H9 (cell line): ENCODE measurements around the gene ARL6IP6. TPM values are rescaled to one million over a fixed set of nuclear protein-coding genes. Genes with fewer than 3 reads are reported as not detected.

Experiments
- DNase-seq: peaks from one replicate; pipeline ENCODE4 v3.0.0-alpha.2; 2017
- H2AFZ ChIP-seq: one replicate; pipeline ENCODE4 v1.6.1; 2013; ENCODE audit warnings: mild to moderate bottlenecking, low read length, control low read depth, moderate library complexity
- H2AK5ac ChIP-seq: 2 replicates; pipeline ENCODE4 v1.6.1; 2013; ENCODE audit warnings: low read length, control low read depth, mixed read lengths; ENCODE audit not compliant: insufficient read length
- H2BK120ac ChIP-seq: one replicate; pipeline ENCODE4 v1.6.1; 2013; ENCODE audit warnings: low read depth, mild to moderate bottlenecking, low read length, control low read depth, inconsistent platforms; ENCODE audit not compliant: poor library complexity, severe bottlenecking
- H2BK12ac ChIP-seq: 2 replicates; pipeline ENCODE4 v1.6.1; 2013; ENCODE audit warnings: low read length, control low read depth, mixed read lengths, low read depth; ENCODE audit not compliant: insufficient read length
- H2BK15ac ChIP-seq: 2 replicates; pipeline ENCODE4 v1.6.1; 2013; ENCODE audit warnings: low read depth, low read length, control low read depth
- H2BK20ac ChIP-seq: one replicate; pipeline ENCODE4 v1.6.1; 2013; ENCODE audit warnings: low read depth, mild to moderate bottlenecking, low read length, control low read depth, inconsistent platforms; ENCODE audit not compliant: poor library complexity, severe bottlenecking
- H2BK5ac ChIP-seq: 2 replicates; pipeline ENCODE4 v1.6.1; 2013; ENCODE audit warnings: low read length, control low read depth, mixed read lengths; ENCODE audit not compliant: insufficient read length
- H3K14ac ChIP-seq: 2 replicates; pipeline ENCODE4 v1.6.1; 2013; ENCODE audit warnings: low read length, control low read depth; ENCODE audit not compliant: insufficient read depth
- H3K18ac ChIP-seq: 2 replicates; pipeline ENCODE4 v1.6.1; 2013; ENCODE audit warnings: low read depth, mild to moderate bottlenecking, mixed read lengths, low read length, control low read depth; ENCODE audit not compliant: insufficient read length
- H3K23ac ChIP-seq: 2 replicates; pipeline ENCODE4 v1.6.1; 2013; ENCODE audit warnings: low read length, control low read depth, mixed read lengths, low read depth; ENCODE audit not compliant: insufficient read length
- H3K23me2 ChIP-seq: 2 replicates; pipeline ENCODE4 v1.6.1; 2013; ENCODE audit warnings: low read depth, mild to moderate bottlenecking, mixed read lengths, low read length, control low read depth; ENCODE audit not compliant: insufficient read length, poor library complexity, severe bottlenecking
- H3K27ac ChIP-seq: 2 replicates; pipeline ENCODE4 v1.5.1; 2013; ENCODE audit warnings: low read length, control low read depth, mixed read lengths, low read depth; ENCODE audit not compliant: insufficient read length
- H3K27me3 ChIP-seq: 2 replicates; pipeline ENCODE4 v1.6.1; 2013; ENCODE audit warnings: low read length, control low read depth, inconsistent platforms; ENCODE audit not compliant: insufficient read depth
- H3K4ac ChIP-seq: 2 replicates; pipeline ENCODE4 v1.6.1; 2013; ENCODE audit warnings: low read depth, mild to moderate bottlenecking, control low read depth, inconsistent platforms, low read length, moderate library complexity
- H3K4me1 ChIP-seq: 2 replicates; pipeline ENCODE4 v1.6.1; 2013; ENCODE audit warnings: low read length, control low read depth, inconsistent platforms; ENCODE audit not compliant: insufficient read depth
- H3K4me2 ChIP-seq: 2 replicates; pipeline ENCODE4 v1.6.1; 2013; ENCODE audit warnings: low read length, control low read depth, mixed read lengths; ENCODE audit not compliant: insufficient read length, insufficient read depth
- H3K56ac ChIP-seq: 2 replicates; pipeline ENCODE4 v1.6.1; 2013; ENCODE audit warnings: low read depth, mild to moderate bottlenecking, mixed read lengths, low read length, control low read depth; ENCODE audit not compliant: insufficient read length
- H3K79me1 ChIP-seq: 2 replicates; pipeline ENCODE4 v1.6.1; 2013; ENCODE audit warnings: low read depth, mild to moderate bottlenecking, moderate library complexity, low read length, control low read depth, inconsistent platforms; ENCODE audit not compliant: insufficient read depth, poor library complexity, severe bottlenecking
- H3K79me2 ChIP-seq: 2 replicates; pipeline ENCODE4 v1.6.1; 2013; ENCODE audit warnings: low read length, control low read depth, inconsistent platforms; ENCODE audit not compliant: insufficient read depth
- H3K9ac ChIP-seq: 2 replicates; pipeline ENCODE4 v1.6.1; 2013; ENCODE audit warnings: low read length, control low read depth, mixed read lengths; ENCODE audit not compliant: insufficient read length; ENCODE audit errors: extremely low read depth
- H3K9me3 ChIP-seq: one replicate; pipeline ENCODE4 v1.6.1; 2013; ENCODE audit warnings: low read depth, low read length, inconsistent platforms; ENCODE audit not compliant: control insufficient read depth
- H3T11ph ChIP-seq: one replicate; pipeline ENCODE4 v1.6.1; 2013; ENCODE audit warnings: mild to moderate bottlenecking, low read length, control low read depth, inconsistent platforms
- H4K20me1 ChIP-seq: one replicate; pipeline ENCODE4 v1.6.1; 2013; ENCODE audit not compliant: control insufficient read depth, insufficient read length, insufficient read depth
- H4K5ac ChIP-seq: 2 replicates; pipeline ENCODE4 v1.6.1; 2013; ENCODE audit warnings: low read depth, mild to moderate bottlenecking, mixed read lengths, low read length, control low read depth; ENCODE audit not compliant: insufficient read length
- H4K8ac ChIP-seq: replicated peaks from 2 replicates; pipeline ENCODE4 v1.6.1; 2013; ENCODE audit warnings: low read length, control low read depth, mixed read lengths, low read depth; ENCODE audit not compliant: insufficient read length
- H4K91ac ChIP-seq: 2 replicates; pipeline ENCODE4 v1.6.1; 2013; ENCODE audit warnings: low read depth, mild to moderate bottlenecking, moderate library complexity, mixed read lengths, low read length, control low read depth; ENCODE audit not compliant: insufficient read length
- H3K27ac Mint-ChIP-seq, 3 experiments: 2 replicates in 2 of 3; 3 replicates in 1 of 3; pipeline ENCODE4 v1.8.0; 2020 to 2021; ENCODE audit warnings: mixed read lengths in 3 of 3, mild to moderate bottlenecking in 1 of 3, moderate library complexity in 1 of 3
- H3K27me3 Mint-ChIP-seq: 2 replicates; pipeline ENCODE4 v1.8.0; 2021; ENCODE audit warnings: low read depth, mild to moderate bottlenecking, moderate library complexity, mixed read lengths
- H3K36me3 Mint-ChIP-seq, 3 experiments: 2 replicates in 2 of 3; 3 replicates in 1 of 3; pipeline ENCODE4 v1.8.0; 2020 to 2021; ENCODE audit warnings: low read depth in 3 of 3, mixed read lengths in 3 of 3; ENCODE audit not compliant: insufficient read depth in 1 of 3
- H3K4me1 Mint-ChIP-seq, 2 experiments: 2 replicates each; pipeline ENCODE4 v1.8.0; 2020; ENCODE audit warnings: mixed read lengths in 2 of 2
- H3K4me3 Mint-ChIP-seq, 2 experiments: 2 replicates in 1 of 2; 3 replicates in 1 of 2; pipeline ENCODE4 v1.8.0; 2020 to 2021; ENCODE audit warnings: mild to moderate bottlenecking in 2 of 2, mixed read lengths in 2 of 2, moderate library complexity in 1 of 2
- H3K9me3 Mint-ChIP-seq, 2 experiments: 2 replicates in 1 of 2; 3 replicates in 1 of 2; pipeline ENCODE4 v1.8.0; 2020; ENCODE audit warnings: mild to moderate bottlenecking in 2 of 2, mixed read lengths in 2 of 2, moderate library complexity in 1 of 2
- CTCF ChIP-seq: fragments of 200-600 bp; sonication (generic); conservative IDR thresholded peaks from 3 replicates; pipeline ENCODE4 v1.8.0; 2021; ENCODE audit warnings: antibody characterized with exemption, mild to moderate bottlenecking
- WGBS: extraction: QIAGEN DNeasy Blood & Tissue Kit; methylation state at CpG from one replicate; pipeline ENCODE4 v1.1.7; 2013; ENCODE audit warnings: missing lambda C conversion rate, low lambda C conversion rate, mixed read lengths; ENCODE audit not compliant: insufficient read length; ENCODE audit errors: extremely low coverage; 5-methylcytosine and 5-hydroxymethylcytosine counted together
- total RNA-seq: library from RNA; stranded (reverse); gene quantifications from 2 replicates; pipeline ENCODE4 v1.2.1, GENCODE V29; 2021

Gene ARL6IP6
- total RNA-seq, 1 experiment from 2014 or later, result 27.3 TPM

- Histone ChIP-seq H2BK15ac (no peak overlapping the region), H2BK20ac (no peak overlapping the region), H3K4ac (no peak overlapping the region), H2BK5ac (no peak overlapping the region), H3T11ph (no peak overlapping the region), H3K4me1 (no peaks in the 10 kb centered on the region), H4K8ac (no peak overlapping the region), H4K5ac (no peak overlapping the region), H2AFZ (no peak overlapping the region), H3K14ac (no peak overlapping the region), H3K18ac (no peak overlapping the region), H3K27ac (no peak overlapping the region), H3K56ac (no peak overlapping the region), H4K91ac (no peak overlapping the region), H3K23ac (no peak overlapping the region), H2AK5ac (no peak overlapping the region), H3K9ac (no peak overlapping the region), H3K27me3 (no peaks in the 10 kb centered on the region), H2BK12ac (no peak overlapping the region), H3K79me1 (peaks cover 16% of the 10 kb centered on the region), H3K79me2 (peaks cover 53% of the 10 kb centered on the region; the same call in 1 of the 2 replicates), H4K20me1 (no peaks in the 10 kb centered on the region), H3K9me3 (no peaks in the 10 kb centered on the region), H3K23me2 (no peaks in the 10 kb centered on the region), H3K4me2 (no peak overlapping the region), H2BK120ac (no peak overlapping the region)
- Mint-ChIP-seq H3K4me1 (peaks cover 9 to 36% of the 10 kb centered on the region in 2 experiments; a peak in 3 of 4 replicates), H3K27ac (no peak overlapping the region), H3K36me3 (peaks cover 49 to 60% (median 57%) of the 10 kb centered on the region in 3 experiments; a peak in 6 of 7 replicates), H3K9me3 (no peaks in the 10 kb centered on the region), H3K4me3 (no peak overlapping the region), H3K27me3 (no peaks in the 10 kb centered on the region)
- no peak for TF ChIP-seq CTCF
- no CpG with 5 or more reads among the region's 2 CpGs for WGBS
- DNase-seq, result no peak
These were observed 9.7 kb upstream of the ARL6IP6 start for GRCh38 chr2:152708742-152709141.
